ENCODE data around the gene RNF169.
"Not testable (repeated sequence)": the region's sequence is repeated elsewhere in the genome, so short reads cannot be mapped to it uniquely, and the experiment has no call there.

Gene RNF169

GRCh38 chr11:74726547-74727182 lies 22.0 kb upstream of the RNF169 start:
- DNase-seq (ENCODE audit: low spot score): peak; percentile 90

DNA sequence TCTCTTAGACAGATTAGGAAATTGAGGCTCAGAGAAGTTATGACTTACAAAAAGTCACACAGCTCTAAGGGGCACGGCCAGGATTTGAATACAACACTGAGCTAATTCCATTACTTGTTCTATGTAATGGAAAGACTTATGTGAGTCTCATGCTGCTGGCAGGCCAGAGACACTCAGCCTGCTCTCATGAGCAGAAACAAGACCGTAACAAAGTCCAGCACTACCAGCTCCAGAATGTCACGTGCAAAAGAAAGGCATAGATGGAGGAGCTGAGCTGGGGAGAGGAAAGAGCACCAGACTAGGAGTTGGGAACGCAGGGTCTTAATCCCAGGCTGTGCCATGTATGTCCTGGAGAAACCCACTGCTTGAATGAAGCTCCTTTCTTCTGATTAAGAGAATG lies 19.3 kb upstream of the RNF169 start:
- no peak for DNase-seq (ENCODE audit: low spot score)

DNA sequence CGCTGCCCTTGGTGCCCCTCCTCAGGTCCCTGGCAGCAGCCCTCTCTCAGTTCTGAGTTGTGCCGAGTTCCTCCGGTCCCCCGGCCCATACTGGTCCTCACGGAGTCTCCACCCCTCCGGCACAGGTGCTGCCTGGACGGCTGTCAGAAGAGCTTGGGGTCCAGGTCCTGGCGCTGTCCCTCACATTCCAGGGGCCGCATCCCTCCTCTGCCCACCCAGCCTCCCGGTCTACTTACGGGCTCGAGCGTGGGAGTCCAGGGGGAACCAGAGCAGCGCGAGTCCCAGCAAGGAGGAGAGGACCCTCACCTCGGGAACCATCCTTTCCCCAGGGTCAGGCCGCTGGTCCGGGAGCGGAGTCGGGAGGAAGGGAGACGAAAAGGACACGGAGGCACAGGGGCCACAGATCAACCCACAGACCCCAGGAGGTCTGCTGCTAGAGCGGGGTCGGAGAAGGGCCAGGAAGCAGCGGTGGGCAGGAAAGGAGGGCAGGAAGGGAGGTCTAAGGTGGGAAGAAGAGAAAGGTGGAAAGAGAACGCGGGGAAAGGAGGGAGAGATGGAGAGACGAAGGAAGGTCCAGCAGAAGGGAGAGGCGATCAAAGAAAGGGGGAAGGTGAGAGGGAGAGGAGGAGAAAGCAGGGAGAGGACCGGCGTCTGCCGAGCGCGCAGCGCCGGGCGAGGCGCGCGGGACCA lies 17.9 kb upstream of the RNF169 start:
- no peak for DNase-seq (ENCODE audit: low spot score)

GRCh38 chr11:74731301-74732094 lies 17.2 kb upstream of the RNF169 start, which contains the start of gene CHRDL2:
Gene CHRDL2 (minus strand): TSS chr11:74731426. CDS start chr11:74730888, 538 bp downstream.
- no peak for DNase-seq (ENCODE audit: low spot score)

DNA sequence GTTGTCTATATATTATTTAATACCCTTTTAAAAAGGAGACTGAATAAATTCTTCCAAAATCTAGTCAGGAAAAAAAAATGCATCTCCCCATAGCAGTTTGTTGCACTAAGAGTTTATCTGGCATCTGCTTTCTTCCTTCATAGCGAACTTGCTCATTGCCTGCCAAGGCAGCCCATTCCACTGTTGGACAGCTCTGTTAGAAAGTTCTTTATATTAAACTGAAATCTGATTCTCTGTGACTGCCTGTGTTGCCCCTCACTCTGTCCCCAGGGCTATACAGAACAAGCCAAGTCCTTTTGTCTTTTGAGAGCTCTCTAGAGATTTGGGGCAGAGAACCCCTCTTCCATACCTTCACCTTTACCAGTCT lies 14.1 kb upstream of the RNF169 start:
- DNase-seq (ENCODE audit: low spot score): no peak

DNA sequence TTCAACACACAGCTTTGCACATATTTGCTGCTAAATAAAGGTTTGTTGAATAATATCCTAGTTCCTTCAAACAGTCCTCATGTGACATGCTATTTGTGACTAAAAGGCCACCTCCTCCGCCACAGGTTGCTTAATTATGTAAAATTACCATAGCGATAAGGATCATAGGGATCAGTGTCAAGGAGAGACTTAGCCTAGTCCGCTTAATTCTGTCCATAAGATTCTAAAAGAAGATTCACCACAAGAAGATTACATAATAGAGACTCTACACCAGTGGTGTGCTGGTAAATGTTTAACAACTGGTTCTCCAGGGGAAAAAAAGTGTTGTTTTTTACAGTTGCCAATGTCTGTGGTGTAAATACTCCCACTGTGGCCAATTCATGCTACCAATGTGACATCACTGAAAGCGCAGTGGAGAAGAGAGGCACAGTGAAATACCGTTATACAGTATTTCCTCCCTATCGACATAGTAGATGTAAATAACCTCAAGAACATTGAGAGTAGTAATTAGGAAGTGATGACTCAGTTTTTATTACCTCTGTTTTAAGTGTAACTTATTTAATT lies 13.2 kb upstream of the RNF169 start:
- no peak for DNase-seq (ENCODE audit: low spot score)

DNA sequence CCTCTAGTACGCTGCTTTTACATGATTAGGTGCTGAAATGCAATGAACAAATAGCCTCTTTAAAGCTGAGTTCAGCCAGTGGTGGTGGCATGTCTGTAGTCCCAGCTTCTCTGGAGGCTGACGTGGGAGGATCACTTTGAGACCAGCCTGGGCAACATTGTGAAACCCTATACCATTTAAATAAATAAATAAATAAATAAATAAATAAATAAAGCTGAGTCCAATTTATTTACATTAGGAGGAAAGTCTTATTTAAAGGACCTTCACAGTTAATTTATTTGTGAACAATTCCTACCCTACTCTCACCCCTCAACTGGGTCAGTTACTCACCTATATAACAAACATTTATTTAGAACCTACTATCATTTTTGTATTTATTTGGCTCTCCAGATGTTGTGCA lies 12.6 kb upstream of the RNF169 start:
- no peak for DNase-seq (ENCODE audit: low spot score)

- peak; percentile 82 for DNase-seq (ENCODE audit: low spot score)
Measured at GRCh38 chr11:74739546-74740270, 8.9 kb upstream of the RNF169 start.

DNA sequence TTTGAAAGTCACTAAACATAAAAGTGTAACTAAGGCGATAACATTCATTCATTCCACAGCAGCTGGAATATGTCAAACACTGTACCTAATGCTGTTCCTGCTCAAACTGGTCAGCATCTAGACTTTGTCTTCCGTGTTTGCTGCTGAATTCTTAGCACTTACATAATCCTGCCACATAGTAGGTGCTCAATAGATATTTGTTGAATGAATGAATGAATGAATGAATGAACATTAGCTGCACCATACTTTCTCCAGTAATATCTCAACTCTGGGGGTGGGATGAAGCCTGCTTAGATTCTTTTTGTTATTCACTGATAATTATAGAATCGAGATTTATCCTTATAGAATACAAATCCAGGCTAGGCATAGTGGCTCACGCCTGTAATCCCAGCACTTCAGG lies 6.6 kb upstream of the RNF169 start:
- DNase-seq (ENCODE audit: low spot score): no peak

GRCh38 chr11:74743640-74744039 lies 5.0 kb upstream of the RNF169 start:
- no peak for DNase-seq (ENCODE audit: low spot score)

DNA sequence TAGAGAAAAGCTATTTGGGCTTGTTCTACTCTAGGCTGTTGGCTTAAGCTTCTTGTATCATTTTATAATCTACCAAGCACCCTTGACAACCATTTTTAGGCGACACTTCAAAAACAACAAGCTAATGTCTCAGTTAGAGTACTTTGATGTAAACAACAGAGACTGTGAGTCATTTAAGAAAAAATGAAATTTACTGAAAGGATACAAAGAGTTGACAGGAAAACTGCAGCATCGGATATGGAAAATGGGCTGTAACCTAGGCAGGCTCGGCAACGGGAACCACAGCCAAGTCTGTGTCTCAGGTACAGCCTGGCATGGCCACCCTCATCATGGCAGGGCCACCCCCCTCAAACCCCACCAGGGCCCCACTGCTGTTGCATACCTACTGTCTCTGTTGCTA lies 4.4 kb upstream of the RNF169 start:
- no peak for DNase-seq (ENCODE audit: low spot score)

GRCh38 chr11:74746868-74747267 lies 1.8 kb upstream of the RNF169 start:
- DNase-seq (ENCODE audit: low spot score): no peak

DNA sequence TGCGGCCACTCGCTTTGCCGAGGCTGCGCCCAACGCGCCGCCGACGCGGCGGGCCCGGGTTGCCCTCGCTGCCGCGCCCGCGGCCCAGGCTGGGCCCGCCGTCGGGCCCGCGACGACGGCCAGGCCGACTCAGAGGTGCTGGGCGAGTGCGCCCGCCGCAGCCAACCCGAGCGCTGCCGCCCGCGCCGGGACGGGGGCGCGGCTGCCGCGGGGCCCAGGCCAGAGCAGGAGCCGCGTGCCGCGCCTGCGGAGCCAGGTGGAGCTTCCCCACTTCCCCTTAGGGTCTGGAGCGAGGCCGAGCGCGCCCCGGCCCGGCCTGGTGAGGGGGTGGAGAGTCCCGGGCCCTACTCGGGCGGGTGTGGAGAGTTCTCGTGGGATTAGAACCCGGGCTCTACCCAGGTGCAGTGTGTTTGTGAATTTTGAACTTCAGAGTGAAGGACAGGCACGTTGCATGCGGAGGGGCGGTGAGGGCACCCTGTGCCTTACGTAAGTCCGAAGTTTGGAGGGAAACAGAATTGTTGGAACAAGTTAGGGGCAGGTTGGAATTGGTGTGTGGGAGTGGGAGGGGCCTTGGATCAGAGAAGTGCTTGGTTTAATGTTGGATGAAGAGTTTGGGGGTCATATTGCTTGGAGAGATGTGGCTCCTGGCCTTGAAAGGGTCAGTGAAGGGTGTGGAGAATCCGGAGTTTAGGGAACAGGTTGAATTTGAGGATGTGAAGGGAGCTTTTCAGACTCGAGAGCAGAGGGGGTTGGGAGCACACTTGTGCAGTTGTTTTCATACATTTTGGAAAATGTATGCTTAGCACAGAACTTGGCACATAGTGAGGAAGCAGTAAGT lies 697 bp downstream of the RNF169 start:
- DNase-seq (ENCODE audit: low spot score): peak; percentile 66

DNA sequence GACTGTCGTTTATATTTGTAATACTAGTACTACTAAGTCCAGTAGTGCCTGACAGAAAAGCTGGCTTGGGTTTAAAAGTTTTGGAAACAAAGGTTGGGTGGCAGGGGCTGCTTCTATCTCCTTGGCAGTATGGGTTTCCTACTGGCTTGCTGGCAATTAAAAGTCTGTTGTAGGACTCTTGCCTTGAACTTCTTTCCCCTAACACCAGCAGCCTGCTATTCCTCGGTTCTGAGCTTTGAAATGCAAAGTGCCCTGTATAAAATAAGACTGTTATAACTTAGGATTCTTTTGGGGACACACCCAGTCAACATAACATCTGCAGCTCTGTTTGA lies 1.3 kb downstream of the RNF169 start:
- DNase-seq (ENCODE audit: low spot score): no peak

DNA sequence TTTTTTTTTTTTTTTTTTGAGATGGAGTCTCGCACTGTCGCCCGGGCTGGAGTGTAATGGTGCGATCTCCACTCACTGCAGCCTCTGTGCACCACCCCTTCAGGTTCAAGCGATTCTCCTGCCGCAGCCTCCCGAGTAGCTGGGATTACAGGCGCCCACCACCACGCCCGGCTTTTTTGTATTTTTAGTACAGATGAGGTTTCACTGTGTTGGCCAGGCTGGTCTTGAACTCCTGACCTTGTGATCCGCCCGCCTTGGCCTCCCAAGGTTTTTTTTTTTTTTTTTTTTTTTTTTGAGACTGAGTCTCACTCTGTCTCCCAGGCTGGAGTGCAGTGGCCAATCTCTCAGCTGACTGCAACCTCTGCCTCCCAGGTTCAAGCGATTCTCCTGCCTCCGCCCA lies 1.9 kb downstream of the RNF169 start:
- not testable (repeated sequence) for DNase-seq (ENCODE audit: low spot score)

DNA sequence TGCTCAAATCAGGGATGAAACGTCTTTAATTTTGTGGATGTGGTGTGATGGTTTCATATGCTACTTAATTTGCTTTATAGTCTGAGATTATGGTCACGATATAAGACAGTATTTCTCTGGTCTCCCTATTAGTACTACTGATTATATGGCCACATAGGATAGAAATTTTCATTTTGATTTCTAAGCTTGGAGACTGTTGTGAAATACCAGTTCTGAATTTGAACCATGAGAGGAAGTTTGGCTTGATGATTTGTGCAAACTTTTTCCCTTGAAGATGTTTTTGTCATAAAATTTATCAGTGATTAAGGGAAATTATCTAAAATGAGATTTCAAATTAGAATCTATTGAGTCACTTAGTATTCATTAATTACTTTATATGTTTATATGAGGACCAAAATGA lies 2.7 kb downstream of the RNF169 start:
- DNase-seq (ENCODE audit: low spot score): no peak

GRCh38 chr11:74754507-74755252 lies 6.0 kb downstream of the RNF169 start:
- DNase-seq (ENCODE audit: low spot score): no peak

GRCh38 chr11:74755395-74755995 lies 6.8 kb downstream of the RNF169 start:
- no peak for DNase-seq (ENCODE audit: low spot score)

- no peak for DNase-seq (ENCODE audit: low spot score)
Measured at GRCh38 chr11:74756571-74756970, 7.9 kb downstream of the RNF169 start.

DNA sequence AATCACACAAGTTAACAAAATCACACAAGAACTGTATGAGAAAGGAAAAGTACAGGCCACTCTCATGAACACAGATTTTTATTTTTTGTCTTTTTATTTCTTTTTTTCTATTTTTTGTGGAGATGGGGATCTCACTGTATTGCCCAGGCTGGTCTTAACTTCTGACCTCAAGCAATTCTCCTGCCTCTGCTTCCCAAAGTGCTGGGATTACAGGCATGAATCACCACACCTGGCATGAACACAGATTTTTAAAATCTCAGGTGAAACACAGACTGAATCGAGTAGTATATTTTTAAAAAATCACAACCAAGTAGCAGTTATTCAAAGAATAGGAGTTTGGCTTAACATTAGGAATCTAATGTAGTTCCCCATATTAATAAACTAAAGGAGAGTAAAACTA lies 18.3 kb downstream of the RNF169 start:
- DNase-seq (ENCODE audit: low spot score): no peak
